Muscle of leg (tissue), 11 donors: Measurements from ENCODE around the gene GSDME. TPM values are rescaled to one million over a fixed set of nuclear protein-coding genes. Genes with fewer than 3 reads are reported as not detected.
"Not testable (repeated sequence)": the region's sequence is repeated elsewhere in the genome, so short reads cannot be mapped to it uniquely, and the experiment has no call there.

Source experiments
- DNase-seq: peaks from one replicate; pipeline ENCODE4 v3.0.0; 2013
- H3K27ac ChIP-seq: one replicate; pipeline ENCODE4 v1.5.1; 2013; ENCODE audit warnings: mild to moderate bottlenecking, low read length, control low read depth
- H3K27me3 ChIP-seq: one replicate; pipeline ENCODE4 v1.6.1; 2013; ENCODE audit warnings: low read length; ENCODE audit not compliant: control insufficient read depth, insufficient read depth
- H3K36me3 ChIP-seq: one replicate; pipeline ENCODE4 v1.6.1; 2013; ENCODE audit warnings: low read length; ENCODE audit not compliant: control insufficient read depth, insufficient read depth
- H3K4me1 ChIP-seq: one replicate; pipeline ENCODE4 v1.6.1; 2013; ENCODE audit warnings: low read length; ENCODE audit not compliant: control insufficient read depth, insufficient read depth
- H3K4me3 ChIP-seq: one replicate; pipeline ENCODE4 v1.5.1; 2013; ENCODE audit warnings: low read length, control low read depth
- H3K9me3 ChIP-seq: replicated peaks from 2 replicates; pipeline ENCODE4 v1.6.1; 2013; ENCODE audit warnings: low read depth, low read length; ENCODE audit not compliant: control insufficient read depth
- WGBS: methylation state at CpG from one replicate; pipeline ENCODE4 v1.1.5; 2013; ENCODE audit warnings: missing lambda C conversion rate; ENCODE audit not compliant: insufficient coverage; 5-methylcytosine and 5-hydroxymethylcytosine counted together
- polyA plus RNA-seq, 8 donors: library from polyadenylated mRNA; unstranded; fragments of 120-200 nt; gene quantifications; one replicate each; pipeline versions ENCODE4 v1.2.1 to v1.2.3, GENCODE V29; 2013; ENCODE audit warnings: inconsistent platforms in 1 of 8, low replicate concordance in 1 of 8; ENCODE audit not compliant: insufficient read length in 8 of 8, insufficient read depth in 1 of 8
- total RNA-seq: library from RNA; stranded (reverse); fragments of 120-200 nt; gene quantifications from one replicate; pipeline ENCODE4 v1.2.4, GENCODE V29; 2013

GSDME gene
- total and polyA plus RNA-seq, 9 donors, result 5.1 to 12.4 (median 7.6) TPM

GRCh38 chr7:24745355-24745754 lies 11.9 kb downstream of the GSDME start:
- no peaks in the 10 kb centered on the region for H3K9me3 ChIP-seq
- DNase-seq, result no peak
- no peak overlapping the region for H3K27ac ChIP-seq
- no peaks in the 10 kb centered on the region for H3K4me1 ChIP-seq
- H3K27me3 ChIP-seq, result no peaks in the 10 kb centered on the region
- H3K36me3 ChIP-seq, result no peaks in the 10 kb centered on the region
- no peak overlapping the region for H3K4me3 ChIP-seq

- Histone ChIP-seq H3K4me3 (no peak overlapping the region), H3K36me3 (no peaks in the 10 kb centered on the region), H3K27me3 (no peaks in the 10 kb centered on the region), H3K27ac (no peak overlapping the region), H3K4me1 (no peaks in the 10 kb centered on the region), H3K9me3 (peaks cover 2% of the 10 kb centered on the region)
- WGBS, result 76% methylated on average over 6 of the region's 6 CpGs
- no peak for DNase-seq
These were observed 13.8 kb downstream of the GSDME start for GRCh38 chr7:24743471-24743870.

- no peaks in the 10 kb centered on the region for H3K4me1 ChIP-seq
- H3K9me3 ChIP-seq, result peaks cover 3% of the 10 kb centered on the region
- no peak overlapping the region for H3K4me3 ChIP-seq
- no peak overlapping the region for H3K27ac ChIP-seq
- H3K36me3 ChIP-seq, result no peaks in the 10 kb centered on the region
- no peaks in the 10 kb centered on the region for H3K27me3 ChIP-seq
- WGBS, result 88% methylated on average over 3 of the region's 9 CpGs
- no peak for DNase-seq
These were observed 14.6 kb downstream of the GSDME start for GRCh38 chr7:24742506-24743162.

GRCh38 chr7:24741679-24742505 lies 15.4 kb downstream of the GSDME start:
- no peaks in the 10 kb centered on the region for H3K36me3 ChIP-seq
- 83% methylated on average over 5 of the region's 14 CpGs for WGBS
- H3K4me1 ChIP-seq, result no peaks in the 10 kb centered on the region
- DNase-seq, result no peak
- peaks cover 3% of the 10 kb centered on the region for H3K9me3 ChIP-seq
- no peak overlapping the region for H3K4me3 ChIP-seq
- no peaks in the 10 kb centered on the region for H3K27me3 ChIP-seq
- no peak overlapping the region for H3K27ac ChIP-seq

- Histone ChIP-seq H3K9me3 (peaks cover 3% of the 10 kb centered on the region), H3K4me3 (no peak overlapping the region), H3K4me1 (no peaks in the 10 kb centered on the region), H3K27ac (no peak overlapping the region), H3K36me3 (no peaks in the 10 kb centered on the region), H3K27me3 (no peaks in the 10 kb centered on the region)
- WGBS, result 86% methylated on average over 6 of the region's 9 CpGs
- no peak for DNase-seq
These were observed 16.4 kb downstream of the GSDME start for GRCh38 chr7:24740871-24741270.

- no peak for DNase-seq
- Histone ChIP-seq H3K27me3 (no peaks in the 10 kb centered on the region), H3K36me3 (no peaks in the 10 kb centered on the region), H3K4me1 (no peaks in the 10 kb centered on the region), H3K4me3 (no peak overlapping the region), H3K27ac (no peak overlapping the region), H3K9me3 (peaks cover 3% of the 10 kb centered on the region)
- WGBS, result no CpG with 5 or more reads among the region's 1 CpG
These were observed 18.0 kb downstream of the GSDME start for GRCh38 chr7:24739306-24739705.

- no CpG with 5 or more reads among the region's 1 CpG for WGBS
- H3K4me3 ChIP-seq, result no peak overlapping the region
- H3K36me3 ChIP-seq, result no peaks in the 10 kb centered on the region
- no peaks in the 10 kb centered on the region for H3K4me1 ChIP-seq
- no peak for DNase-seq
- peaks cover 3% of the 10 kb centered on the region for H3K9me3 ChIP-seq
- H3K27me3 ChIP-seq, result no peaks in the 10 kb centered on the region
- no peak overlapping the region for H3K27ac ChIP-seq
These were observed 18.7 kb downstream of the GSDME start for GRCh38 chr7:24738577-24738976.

GRCh38 chr7:24737281-24737680 lies 20.0 kb downstream of the GSDME start:
- no peaks in the 10 kb centered on the region for H3K4me1 ChIP-seq
- DNase-seq, result no peak

GRCh38 chr7:24735594-24735993 lies 21.7 kb downstream of the GSDME start:
- not testable (repeated sequence) for H3K27me3 ChIP-seq, H3K9me3 ChIP-seq
- WGBS, result no CpG with 5 or more reads among the region's 7 CpGs

More at GRCh38 chr7:24737281-24737680, 20.0 kb downstream of the GSDME start:
- no peaks in the 10 kb centered on the region for H3K36me3 ChIP-seq
- no CpG with 5 or more reads among the region's 1 CpG for WGBS
- no peak overlapping the region for H3K4me3 ChIP-seq
- H3K27me3 ChIP-seq, result no peaks in the 10 kb centered on the region
- H3K27ac ChIP-seq, result no peak overlapping the region
- H3K9me3 ChIP-seq, result peaks cover 3% of the 10 kb centered on the region

GRCh38 chr7:24734306-24734705 lies 23.0 kb downstream of the GSDME start:
- Histone ChIP-seq H3K27ac (no peak overlapping the region), H3K4me3 (no peak overlapping the region), H3K27me3 (no peaks in the 10 kb centered on the region), H3K9me3 (peaks cover 3% of the 10 kb centered on the region), H3K4me1 (peaks cover 4% of the 10 kb centered on the region), H3K36me3 (no peaks in the 10 kb centered on the region)
- no peak for DNase-seq

More at GRCh38 chr7:24735594-24735993, 21.7 kb downstream of the GSDME start:
- H3K36me3 ChIP-seq, H3K4me1 ChIP-seq, H3K4me3 ChIP-seq, H3K27ac ChIP-seq, DNase-seq: not testable (repeated sequence)
